ENCODE measurements around the gene CDIPT.

The CDIPT gene

GRCh38 chr16:29842732-29843346 is 20.2 kb downstream of the CDIPT start:
- Histone ChIP-seq H3K9ac (no peak overlapping the region), H3K79me2 (ENCODE audit: insufficient read depth, low read depth) (no peaks in the 10 kb centered on the region), H3K27me3 (ENCODE audit: insufficient read depth, low read depth) (no peaks in the 10 kb centered on the region), H3K36me3 (ENCODE audit: insufficient read depth) (no peaks in the 10 kb centered on the region), H2AFZ (ENCODE audit: low read depth) (no peak overlapping the region), H3K4me3 (IDR thresholded peaks at IDR 0.05; ENCODE audit: insufficient read depth, low read depth, low read length) (no peak overlapping the region), H3K4me1 (ENCODE audit: low read depth, poor library complexity, severe bottlenecking) (no peaks in the 10 kb centered on the region), H3K27ac (no peak overlapping the region), H4K20me1 (ENCODE audit: insufficient read depth) (no peaks in the 10 kb centered on the region), H3K4me2 (no peak overlapping the region)
- TF ChIP-seq, protein P1, sequence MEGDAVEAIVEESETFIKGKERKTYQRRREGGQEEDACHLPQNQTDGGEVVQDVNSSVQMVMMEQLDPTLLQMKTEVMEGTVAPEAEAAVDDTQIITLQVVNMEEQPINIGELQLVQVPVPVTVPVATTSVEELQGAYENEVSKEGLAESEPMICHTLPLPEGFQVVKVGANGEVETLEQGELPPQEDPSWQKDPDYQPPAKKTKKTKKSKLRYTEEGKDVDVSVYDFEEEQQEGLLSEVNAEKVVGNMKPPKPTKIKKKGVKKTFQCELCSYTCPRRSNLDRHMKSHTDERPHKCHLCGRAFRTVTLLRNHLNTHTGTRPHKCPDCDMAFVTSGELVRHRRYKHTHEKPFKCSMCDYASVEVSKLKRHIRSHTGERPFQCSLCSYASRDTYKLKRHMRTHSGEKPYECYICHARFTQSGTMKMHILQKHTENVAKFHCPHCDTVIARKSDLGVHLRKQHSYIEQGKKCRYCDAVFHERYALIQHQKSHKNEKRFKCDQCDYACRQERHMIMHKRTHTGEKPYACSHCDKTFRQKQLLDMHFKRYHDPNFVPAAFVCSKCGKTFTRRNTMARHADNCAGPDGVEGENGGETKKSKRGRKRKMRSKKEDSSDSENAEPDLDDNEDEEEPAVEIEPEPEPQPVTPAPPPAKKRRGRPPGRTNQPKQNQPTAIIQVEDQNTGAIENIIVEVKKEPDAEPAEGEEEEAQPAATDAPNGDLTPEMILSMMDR (conservative IDR thresholded peaks at IDR 0.05; ENCODE audit: low read depth, low read length): 0 out of 2 replicates have a peak, but pooled peaks have one; percentile 15

DNA sequence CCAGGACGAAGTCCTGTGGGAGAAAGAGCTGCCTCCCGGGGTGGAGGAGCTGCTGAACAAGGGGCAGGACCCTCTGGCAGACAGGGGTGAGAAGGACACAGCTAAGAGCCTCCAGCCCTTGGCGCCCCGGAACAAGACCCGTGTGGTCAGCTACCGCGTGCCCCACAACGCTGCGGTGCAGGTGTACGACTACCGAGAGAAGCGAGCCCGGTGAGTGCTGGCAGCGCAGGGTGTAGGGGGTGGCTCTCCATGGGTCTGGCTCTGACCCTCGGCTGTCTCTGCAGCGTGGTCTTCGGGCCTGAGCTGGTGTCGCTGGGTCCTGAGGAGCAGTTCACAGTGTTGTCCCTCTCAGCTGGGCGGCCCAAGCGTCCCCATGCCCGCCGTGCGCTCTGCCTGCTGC is 21.4 kb downstream of the CDIPT start:
- Histone ChIP-seq H3K27me3 (ENCODE audit: insufficient read depth, low read depth) (no peaks in the 10 kb centered on the region), H4K20me1 (ENCODE audit: insufficient read depth) (no peaks in the 10 kb centered on the region), H3K4me3 (IDR thresholded peaks at IDR 0.05; ENCODE audit: insufficient read depth, low read depth, low read length) (no peak overlapping the region), H3K9ac (no peak overlapping the region), H3K36me3 (ENCODE audit: insufficient read depth) (no peaks in the 10 kb centered on the region), H3K4me2 (no peak overlapping the region), H3K4me1 (ENCODE audit: low read depth, poor library complexity, severe bottlenecking) (no peaks in the 10 kb centered on the region), H3K27ac (no peak overlapping the region), H3K79me2 (ENCODE audit: insufficient read depth, low read depth) (no peaks in the 10 kb centered on the region), H2AFZ (ENCODE audit: low read depth) (no peak overlapping the region)
- TF ChIP-seq, protein P1 (conservative IDR thresholded peaks at IDR 0.05; ENCODE audit: low read depth, low read length): no peak

GRCh38 chr16:29840240-29840639 is 22.8 kb downstream of the CDIPT start:
- H4K20me1 ChIP-seq (ENCODE audit: insufficient read depth): no peaks in the 10 kb centered on the region
- H3K4me2 ChIP-seq: no peak overlapping the region
- H3K36me3 ChIP-seq (ENCODE audit: insufficient read depth): no peaks in the 10 kb centered on the region
- no peaks in the 10 kb centered on the region for H3K79me2 ChIP-seq (ENCODE audit: insufficient read depth, low read depth)
- no peaks in the 10 kb centered on the region for H3K4me1 ChIP-seq (ENCODE audit: low read depth, poor library complexity, severe bottlenecking)
- H3K4me3 ChIP-seq (IDR thresholded peaks at IDR 0.05; ENCODE audit: insufficient read depth, low read depth, low read length): no peak overlapping the region
- TF ChIP-seq, protein P1 (conservative IDR thresholded peaks at IDR 0.05; ENCODE audit: low read depth, low read length): no peak
- no peak overlapping the region for H2AFZ ChIP-seq (ENCODE audit: low read depth)
- H3K9ac ChIP-seq: no peak overlapping the region
- H3K27me3 ChIP-seq (ENCODE audit: insufficient read depth, low read depth): no peaks in the 10 kb centered on the region
- no peak overlapping the region for H3K27ac ChIP-seq

DNA sequence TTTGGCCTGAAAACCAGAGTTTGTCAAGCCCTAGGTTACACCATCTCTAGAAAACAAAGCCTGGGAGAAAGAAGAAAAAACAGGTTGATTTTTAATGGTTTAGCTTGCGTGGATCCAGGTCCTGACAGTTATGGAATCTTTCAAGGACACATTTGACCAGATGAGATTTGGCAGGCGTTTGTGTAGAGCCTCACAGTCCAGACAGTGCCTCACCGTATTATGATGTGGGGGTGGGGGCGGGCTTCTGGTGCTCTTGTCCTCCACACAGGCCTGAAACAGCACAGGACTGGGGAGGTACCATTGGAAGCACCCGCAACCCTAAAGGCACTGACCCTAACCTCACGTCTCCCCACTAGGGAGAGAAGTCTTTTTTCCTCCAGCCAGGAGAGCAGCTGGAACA is 23.2 kb downstream of the CDIPT start:
- Histone ChIP-seq H3K4me3 (IDR thresholded peaks at IDR 0.05; ENCODE audit: insufficient read depth, low read depth, low read length) (no peak overlapping the region), H3K4me2 (no peak overlapping the region), H4K20me1 (ENCODE audit: insufficient read depth) (no peaks in the 10 kb centered on the region), H3K27me3 (ENCODE audit: insufficient read depth, low read depth) (no peaks in the 10 kb centered on the region), H3K4me1 (ENCODE audit: low read depth, poor library complexity, severe bottlenecking) (no peaks in the 10 kb centered on the region), H3K79me2 (ENCODE audit: insufficient read depth, low read depth) (no peaks in the 10 kb centered on the region), H3K27ac (no peak overlapping the region), H2AFZ (ENCODE audit: low read depth) (no peak overlapping the region), H3K36me3 (ENCODE audit: insufficient read depth) (no peaks in the 10 kb centered on the region), H3K9ac (no peak overlapping the region)
- TF ChIP-seq, protein P1 (conservative IDR thresholded peaks at IDR 0.05; ENCODE audit: low read depth, low read length): no peak
